ENCODE data around the gene CYTH1. TPM values are rescaled to one million over a fixed set of nuclear protein-coding genes. Genes with fewer than 3 reads are reported as not detected.

CYTH1 gene
- total RNA-seq, 4 donors from 2014 or later = 42.1 to 86.7 (median 67.5) TPM

DNA sequence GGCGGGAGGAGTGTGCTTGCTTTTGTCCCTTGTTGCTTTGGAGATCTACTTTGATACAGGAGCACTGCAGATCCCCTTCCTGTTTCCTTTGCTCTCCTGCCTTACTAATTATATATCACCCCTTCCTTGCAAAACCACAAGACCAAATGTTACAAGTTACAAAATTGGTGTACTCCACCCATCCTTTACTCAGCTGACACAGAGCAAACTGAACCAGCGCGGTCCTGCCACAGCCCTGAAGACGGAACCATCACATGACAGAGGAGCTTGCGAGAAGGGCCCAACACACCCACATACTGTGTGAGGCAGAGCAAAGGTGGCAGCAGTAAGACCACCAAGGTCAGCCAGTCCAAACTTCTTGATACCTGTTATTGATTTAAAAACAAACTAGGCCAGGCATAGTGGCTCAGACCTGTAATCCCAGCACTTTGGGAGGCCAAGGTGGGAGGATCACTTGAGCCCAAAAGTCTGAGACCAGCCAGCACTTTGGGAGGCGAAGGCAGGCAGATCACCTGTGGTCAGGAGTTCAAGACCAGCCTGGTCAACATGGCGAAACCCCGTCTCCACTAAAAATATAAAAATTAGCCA, 33.2 kb downstream of the CYTH1 start:
- TF ChIP-seq, protein P1, sequence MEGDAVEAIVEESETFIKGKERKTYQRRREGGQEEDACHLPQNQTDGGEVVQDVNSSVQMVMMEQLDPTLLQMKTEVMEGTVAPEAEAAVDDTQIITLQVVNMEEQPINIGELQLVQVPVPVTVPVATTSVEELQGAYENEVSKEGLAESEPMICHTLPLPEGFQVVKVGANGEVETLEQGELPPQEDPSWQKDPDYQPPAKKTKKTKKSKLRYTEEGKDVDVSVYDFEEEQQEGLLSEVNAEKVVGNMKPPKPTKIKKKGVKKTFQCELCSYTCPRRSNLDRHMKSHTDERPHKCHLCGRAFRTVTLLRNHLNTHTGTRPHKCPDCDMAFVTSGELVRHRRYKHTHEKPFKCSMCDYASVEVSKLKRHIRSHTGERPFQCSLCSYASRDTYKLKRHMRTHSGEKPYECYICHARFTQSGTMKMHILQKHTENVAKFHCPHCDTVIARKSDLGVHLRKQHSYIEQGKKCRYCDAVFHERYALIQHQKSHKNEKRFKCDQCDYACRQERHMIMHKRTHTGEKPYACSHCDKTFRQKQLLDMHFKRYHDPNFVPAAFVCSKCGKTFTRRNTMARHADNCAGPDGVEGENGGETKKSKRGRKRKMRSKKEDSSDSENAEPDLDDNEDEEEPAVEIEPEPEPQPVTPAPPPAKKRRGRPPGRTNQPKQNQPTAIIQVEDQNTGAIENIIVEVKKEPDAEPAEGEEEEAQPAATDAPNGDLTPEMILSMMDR (IDR thresholded peaks at IDR 0.05) = no peak
- peak in 1 of 4 donors; percentile 55 for TF ChIP-seq POLR2A (IDR thresholded peaks at IDR 0.05)
- Histone ChIP-seq H3K9me3 (no peaks in the 10 kb centered on the region), H3K4me3 (no peak overlapping the region), H3K4me1 (peaks cover 30 to 71% (median 40%) of the 10 kb centered on the region in 3 donors), H3K27me3 (no peaks in the 10 kb centered on the region), H3K36me3 (peaks cover 0 to 6% (median 0%) of the 10 kb centered on the region in 3 donors), H3K27ac (peak overlapping the region; percentile 36 to 86 (median 72))
- peak; percentile 32 for DNase-seq
- WGBS, 2 donors = 40 to 62% methylated on average over 7 of the region's 8 CpGs
- intact Hi-C loops (cut with DNase I) = no loop called here

DNA sequence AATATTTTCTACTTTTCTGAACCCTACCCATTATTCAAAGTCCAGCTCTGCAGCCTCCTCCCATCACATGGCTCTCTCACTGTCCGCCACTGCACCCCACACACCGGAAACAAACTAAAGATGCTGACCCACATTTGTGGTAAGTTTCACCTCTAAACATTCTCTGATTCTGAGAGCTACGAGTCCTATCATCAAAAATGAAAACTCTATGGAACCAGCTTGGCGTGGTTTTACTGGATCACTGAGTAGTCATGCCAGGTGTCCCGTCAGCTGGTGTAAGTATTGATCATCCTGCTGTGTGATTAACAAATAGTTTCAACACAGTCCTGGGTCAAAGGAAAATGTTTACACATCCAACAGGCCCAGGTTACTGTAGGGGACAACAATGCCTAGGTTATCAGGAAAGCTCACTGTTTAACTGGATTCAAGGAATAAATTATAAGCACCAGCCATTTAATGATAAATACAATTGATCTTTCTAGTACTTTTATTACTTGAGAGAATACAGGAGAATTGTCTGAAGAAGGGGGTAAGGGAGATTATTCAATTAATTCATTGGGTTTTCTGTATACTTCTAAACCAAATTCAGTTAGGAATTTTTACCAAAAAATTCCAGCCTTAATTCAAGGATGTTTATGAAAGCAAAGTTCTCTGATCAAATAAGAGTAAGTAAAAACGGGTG, 33.9 kb downstream of the CYTH1 start:
- peak overlapping the region in 1 of 4 donors; percentile 34 for H3K4me3 ChIP-seq
- peaks cover 30 to 67% (median 40%) of the 10 kb centered on the region in 3 donors for H3K4me1 ChIP-seq
- intact Hi-C loops (cut with DNase I) = no loop called here
- peak overlapping the region; percentile 36 to 86 (median 72) for H3K27ac ChIP-seq
- no peak for TF ChIP-seq POLR2A (IDR thresholded peaks at IDR 0.05)
- TF ChIP-seq, protein P1 (IDR thresholded peaks at IDR 0.05) = no peak
- 33 to 50% methylated on average over 6 of the region's 6 CpGs for WGBS, 2 donors
- H3K27me3 ChIP-seq = no peaks in the 10 kb centered on the region
- no peak for DNase-seq
- H3K36me3 ChIP-seq = peaks cover 0 to 12% (median 0%) of the 10 kb centered on the region in 3 donors
- no peaks in the 10 kb centered on the region for H3K9me3 ChIP-seq

DNA sequence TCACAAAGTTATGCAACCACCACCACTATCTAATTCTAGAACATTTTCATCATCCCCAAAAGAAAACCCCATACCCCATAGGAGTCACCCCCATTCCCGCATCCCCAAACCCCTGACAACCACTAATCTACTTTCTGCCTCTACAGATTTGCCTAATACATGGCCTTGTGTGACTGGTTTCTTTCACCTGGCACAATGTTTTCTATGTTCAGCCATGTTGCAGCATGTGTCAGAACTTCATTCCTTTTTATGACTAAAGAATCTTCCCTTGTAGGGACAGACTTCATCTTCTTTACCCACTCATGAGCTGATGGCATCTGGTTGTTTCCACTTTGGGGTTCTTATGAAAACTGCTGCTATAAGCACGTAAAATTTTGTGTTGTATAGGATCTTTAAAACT, 34.6 kb downstream of the CYTH1 start:
- intact Hi-C loops (cut with DNase I) = no loop called here
- Histone ChIP-seq H3K9me3 (no peaks in the 10 kb centered on the region), H3K4me3 (peak overlapping the region in 1 of 4 donors; percentile 34), H3K36me3 (peaks cover 0 to 13% (median 0%) of the 10 kb centered on the region in 3 donors), H3K4me1 (peaks cover 30 to 64% (median 40%) of the 10 kb centered on the region in 3 donors), H3K27me3 (no peaks in the 10 kb centered on the region), H3K27ac (peak overlapping the region; percentile 36 to 86 (median 72))
- no peak for TF ChIP-seq POLR2A (IDR thresholded peaks at IDR 0.05)
- TF ChIP-seq, protein P1 (IDR thresholded peaks at IDR 0.05) = no peak
- WGBS, 2 donors = 53 to 63% methylated on average over 2 of the region's 2 CpGs
- no peak for DNase-seq

GRCh38 chr17:78746949-78747269, 35.2 kb downstream of the CYTH1 start:
- intact Hi-C loops (cut with DNase I) = no loop called here
- H3K27me3 ChIP-seq = no peaks in the 10 kb centered on the region
- no peak for DNase-seq
- H3K36me3 ChIP-seq = peaks cover 0 to 13% (median 0%) of the 10 kb centered on the region in 3 donors
- no peaks in the 10 kb centered on the region for H3K9me3 ChIP-seq
- H3K27ac ChIP-seq = peak overlapping the region; percentile 36 to 86 (median 72)
- no peak for TF ChIP-seq POLR2A (IDR thresholded peaks at IDR 0.05)
- TF ChIP-seq, protein P1 (IDR thresholded peaks at IDR 0.05) = no peak
- no peak overlapping the region for H3K4me3 ChIP-seq
- WGBS, 2 donors = 18 to 64% methylated on average over 1 to 2 of the region's 2 CpGs
- peaks cover 30 to 68% (median 44%) of the 10 kb centered on the region in 3 donors for H3K4me1 ChIP-seq

DNA sequence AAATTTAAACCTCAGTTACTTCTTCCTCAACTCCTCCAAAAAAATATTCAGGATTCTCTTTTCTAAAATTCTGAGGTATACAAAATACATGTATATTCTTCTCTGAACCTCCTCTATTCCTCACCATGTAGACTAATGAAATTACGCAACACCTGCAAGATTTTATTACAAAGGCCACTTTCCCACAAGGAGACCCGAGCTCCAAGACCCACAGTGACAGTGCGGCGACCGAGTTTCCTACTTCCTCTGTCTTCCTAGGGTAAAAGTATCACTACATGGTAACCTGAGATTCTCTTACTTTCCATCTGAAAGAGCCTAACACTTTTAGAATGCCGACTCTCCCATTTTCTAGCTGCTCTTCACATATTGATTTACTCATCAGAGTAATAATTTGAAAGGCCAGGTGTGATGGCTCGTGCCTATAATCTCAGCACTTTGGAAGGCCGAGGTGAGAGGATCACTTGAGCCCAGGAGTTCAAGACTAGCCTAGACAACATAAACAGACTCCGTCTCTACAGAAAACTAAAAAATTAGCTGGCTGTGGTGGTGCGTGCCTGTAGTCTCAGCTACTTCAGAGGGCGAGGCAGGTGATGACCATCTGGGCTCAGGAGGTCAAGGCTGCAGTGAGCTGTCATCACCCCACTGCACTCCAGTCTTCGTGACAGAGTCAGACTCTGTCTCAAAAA, 35.7 kb downstream of the CYTH1 start:
- H3K4me1 ChIP-seq = peaks cover 30 to 73% (median 49%) of the 10 kb centered on the region in 3 donors

More for the DNA sequence above, 35.7 kb downstream of the CYTH1 start:
- H3K9me3 ChIP-seq = no peaks in the 10 kb centered on the region
- WGBS, 2 donors = 69 to 83% methylated on average over 10 to 12 of the region's 12 CpGs
- peak overlapping the region in 3 of 4 donors; percentile 44 to 81 (median 64) for H3K27ac ChIP-seq
- no peak for TF ChIP-seq POLR2A (IDR thresholded peaks at IDR 0.05)
- TF ChIP-seq, protein P1 (IDR thresholded peaks at IDR 0.05) = no peak
- intact Hi-C loops (cut with DNase I) = no loop called here
- DNase-seq = no peak
- H3K4me3 ChIP-seq = no peak overlapping the region
- H3K36me3 ChIP-seq = peaks cover 0 to 18% (median 0%) of the 10 kb centered on the region in 3 donors
- no peaks in the 10 kb centered on the region for H3K27me3 ChIP-seq
